ENCODE results near the gene OSBPL8.
"Not testable (repeated sequence)": the region's sequence is repeated elsewhere in the genome, so short reads cannot be mapped to it uniquely, and the experiment has no call there.

Gene OSBPL8

DNA sequence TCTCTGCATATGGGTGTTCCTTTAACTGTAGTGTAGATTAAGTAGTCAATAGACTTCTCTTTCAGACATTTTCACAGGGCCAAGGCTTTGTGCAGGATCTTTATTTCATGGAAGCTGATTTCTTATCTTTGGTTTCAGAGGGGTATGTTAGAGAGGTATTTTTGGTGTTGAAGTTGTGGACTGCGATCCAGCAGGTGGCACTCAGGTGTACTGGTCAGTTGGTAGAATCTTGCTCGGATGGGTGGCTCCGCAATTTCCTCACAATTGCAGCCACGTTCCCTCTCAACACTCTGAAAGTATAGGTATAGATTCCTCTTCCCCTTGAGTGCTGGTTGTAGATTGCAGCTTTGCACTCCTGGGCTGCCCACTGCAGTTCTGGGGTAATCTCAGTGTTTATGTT, 44.3 kb downstream of the OSBPL8 start:
- Histone ChIP-seq H3K4me3 (ENCODE audit: control insufficient read depth in 1 of 7, extremely low read depth in 1 of 7, insufficient read depth in 4 of 7, low read depth in 2 of 7, low read length in 6 of 7) (no peak overlapping the region), H3K4me1 (ENCODE audit: control extremely low read depth in 1 of 4, control insufficient read depth in 4 of 4, insufficient read depth in 4 of 4, low read length in 3 of 4) (peaks cover 0 to 14% (median 5%) of the 10 kb centered on the region in 4 experiments), H3K9me3 (ENCODE audit: control extremely low read depth in 1 of 5, control insufficient read depth in 4 of 5, insufficient read depth in 2 of 5, low read depth in 1 of 5, low read length in 4 of 5) (peaks cover under 1 to 19% (median 7%) of the 10 kb centered on the region in 5 experiments), H3K36me3 (ENCODE audit: control insufficient read depth in 4 of 4, insufficient read depth in 4 of 4, low read length in 3 of 4) (peaks cover 0 to 11% (median 6%) of the 10 kb centered on the region in 4 experiments), H3K27ac (ENCODE audit: insufficient read depth in 1 of 2, low read depth in 1 of 2, low read length in 2 of 2, poor library complexity in 1 of 2, severe bottlenecking in 2 of 2) (no peak overlapping the region), H3K27me3 (replicated peaks in 2 of 5; ENCODE audit: control insufficient read depth in 4 of 5, insufficient read depth in 5 of 5, low read length in 4 of 5) (no peaks in the 10 kb centered on the region)
- POLR2A ChIA-PET = no interaction called here
- CTCF ChIA-PET = no interaction called here
- 96% methylated on average over 4 of the region's 4 CpGs for WGBS (ENCODE audit: insufficient coverage)
- no peak for DNase-seq

DNA sequence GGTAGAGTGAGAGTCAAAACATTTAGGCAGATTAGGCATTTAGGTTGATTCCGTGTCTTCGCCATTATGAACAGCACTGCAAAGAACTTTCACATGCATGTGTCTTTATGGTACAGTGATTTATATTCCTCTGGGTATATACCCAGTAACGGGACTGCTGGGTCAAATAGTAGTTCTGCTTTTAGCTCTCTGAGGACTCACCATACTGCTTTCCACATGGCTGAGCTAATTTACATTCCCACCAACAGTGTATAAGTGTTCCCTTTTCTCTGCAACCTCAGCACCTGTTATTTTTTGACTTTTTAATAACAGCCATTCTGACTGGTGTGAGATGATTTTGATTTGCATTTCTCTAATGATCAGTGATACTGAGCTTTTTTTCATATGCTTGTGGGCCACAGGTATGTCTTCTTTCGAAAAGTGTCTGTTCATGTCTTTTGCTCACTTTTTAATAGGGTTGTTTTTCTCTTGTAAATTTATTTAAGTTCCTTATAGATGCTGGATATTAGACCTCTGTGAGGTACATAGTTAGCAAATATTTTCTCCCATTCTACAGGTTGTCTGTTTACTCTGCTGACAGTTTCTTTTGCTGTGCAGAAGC, 48.4 kb downstream of the OSBPL8 start:
- 100% methylated on average over 3 of the region's 4 CpGs for WGBS (ENCODE audit: insufficient coverage)
- H3K27me3 ChIP-seq (replicated peaks in 2 of 5; ENCODE audit: control insufficient read depth in 4 of 5, insufficient read depth in 5 of 5, low read length in 4 of 5); CTCF ChIA-PET; POLR2A ChIA-PET; H3K4me1 ChIP-seq (ENCODE audit: control extremely low read depth in 1 of 4, control insufficient read depth in 4 of 4, insufficient read depth in 4 of 4, low read length in 3 of 4); H3K36me3 ChIP-seq (ENCODE audit: control insufficient read depth in 4 of 4, insufficient read depth in 4 of 4, low read length in 3 of 4); H3K4me3 ChIP-seq (ENCODE audit: control insufficient read depth in 1 of 7, extremely low read depth in 1 of 7, insufficient read depth in 4 of 7, low read depth in 2 of 7, low read length in 6 of 7); H3K27ac ChIP-seq (ENCODE audit: insufficient read depth in 1 of 2, low read depth in 1 of 2, low read length in 2 of 2, poor library complexity in 1 of 2, severe bottlenecking in 2 of 2): not testable (repeated sequence)
- H3K9me3 ChIP-seq (ENCODE audit: control extremely low read depth in 1 of 5, control insufficient read depth in 4 of 5, insufficient read depth in 2 of 5, low read depth in 1 of 5, low read length in 4 of 5) = peaks cover 0 to 16% (median 5%) of the 10 kb centered on the region in 5 experiments
- DNase-seq = peak; percentile 14 to 58 (median 36)

DNA sequence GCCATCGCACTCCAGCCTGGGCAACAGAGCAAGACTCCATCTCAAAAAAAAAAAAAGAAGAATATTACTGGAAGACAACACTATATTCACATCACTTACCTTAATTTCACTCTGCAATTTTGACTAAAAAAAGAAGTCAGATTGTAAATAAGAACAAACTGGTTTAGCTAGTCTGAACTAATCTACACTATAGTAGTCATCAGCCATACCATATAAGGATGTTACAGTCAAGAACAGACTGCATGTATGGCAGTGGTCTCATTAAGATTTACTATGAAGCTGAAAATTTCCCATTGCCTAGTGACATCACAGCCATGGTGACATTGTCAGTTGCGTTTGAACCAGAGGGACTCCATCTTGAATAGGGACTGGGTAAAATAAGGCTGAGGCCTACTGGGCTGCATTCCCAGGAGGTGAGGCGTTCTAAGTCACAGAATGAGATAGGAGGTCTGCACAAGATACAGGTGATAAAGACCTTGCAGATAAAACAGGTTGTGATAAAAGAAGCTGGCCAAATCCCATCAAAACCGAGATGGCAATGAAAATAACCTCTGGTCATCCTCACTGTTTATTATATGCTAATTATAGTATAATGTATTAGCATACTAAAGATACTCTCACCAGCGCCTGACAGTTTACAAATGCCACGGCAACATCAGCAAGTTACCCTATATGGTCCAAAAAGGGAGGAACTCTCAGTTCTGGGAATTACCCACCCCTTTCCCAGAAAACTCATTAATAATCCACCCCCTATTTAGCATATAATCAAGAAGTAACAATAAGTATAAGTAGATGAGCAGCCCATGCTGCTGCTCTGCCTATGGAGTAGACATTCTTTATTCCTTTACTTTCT, 51.2 kb downstream of the OSBPL8 start:
- ChIA-PET POLR2A (no interaction called here), CTCF (no interaction called here)
- Histone ChIP-seq H3K4me3 (ENCODE audit: control insufficient read depth in 1 of 7, extremely low read depth in 1 of 7, insufficient read depth in 4 of 7, low read depth in 2 of 7, low read length in 6 of 7) (no peak overlapping the region), H3K9me3 (ENCODE audit: control extremely low read depth in 1 of 5, control insufficient read depth in 4 of 5, insufficient read depth in 2 of 5, low read depth in 1 of 5, low read length in 4 of 5) (peaks cover 0 to 16% (median 5%) of the 10 kb centered on the region in 5 experiments), H3K27me3 (replicated peaks in 2 of 5; ENCODE audit: control insufficient read depth in 4 of 5, insufficient read depth in 5 of 5, low read length in 4 of 5) (no peaks in the 10 kb centered on the region), H3K27ac (ENCODE audit: insufficient read depth in 1 of 2, low read depth in 1 of 2, low read length in 2 of 2, poor library complexity in 1 of 2, severe bottlenecking in 2 of 2) (no peak overlapping the region), H3K4me1 (ENCODE audit: control extremely low read depth in 1 of 4, control insufficient read depth in 4 of 4, insufficient read depth in 4 of 4, low read length in 3 of 4) (no peaks in the 10 kb centered on the region), H3K36me3 (ENCODE audit: control insufficient read depth in 4 of 4, insufficient read depth in 4 of 4, low read length in 3 of 4) (peaks cover 0 to 5% (median 0%) of the 10 kb centered on the region in 4 experiments)
- DNase-seq = no peak
- WGBS (ENCODE audit: insufficient coverage) = 61% methylated on average over 2 of the region's 6 CpGs

DNA sequence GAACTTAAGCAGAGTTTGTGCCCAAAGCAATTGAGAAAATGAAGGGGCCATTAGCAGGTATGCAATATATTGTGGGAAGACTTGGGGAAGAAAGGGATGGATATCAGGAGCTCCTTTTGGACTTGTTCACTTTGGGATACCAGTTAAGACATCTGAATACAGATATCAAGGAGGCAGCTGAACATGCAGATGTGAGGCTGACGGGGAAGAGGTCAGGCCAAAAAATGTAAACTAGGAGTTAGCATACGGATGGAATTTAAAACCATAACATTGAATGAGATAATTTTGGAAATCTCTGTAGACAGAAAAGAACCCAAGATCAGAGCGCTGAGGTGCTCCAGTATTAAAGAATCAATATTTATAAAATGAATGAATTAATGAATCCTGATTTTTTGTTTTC, 53.4 kb downstream of the OSBPL8 start:
- H3K9me3 ChIP-seq (ENCODE audit: control extremely low read depth in 1 of 5, control insufficient read depth in 4 of 5, insufficient read depth in 2 of 5, low read depth in 1 of 5, low read length in 4 of 5) = peaks cover 0 to 5% (median 2%) of the 10 kb centered on the region in 5 experiments
- 100% methylated on average over 2 of the region's 3 CpGs for WGBS (ENCODE audit: insufficient coverage)
- peaks cover 0 to 16% (median 1%) of the 10 kb centered on the region in 4 experiments for H3K36me3 ChIP-seq (ENCODE audit: control insufficient read depth in 4 of 4, insufficient read depth in 4 of 4, low read length in 3 of 4)
- POLR2A ChIA-PET = interaction anchor here (0.5 kb wide), 1 partner anchor 10 kb away, joined by 5 read pairs; no protein-coding TSS in a partner anchor
- no peak overlapping the region for H3K27ac ChIP-seq (ENCODE audit: insufficient read depth in 1 of 2, low read depth in 1 of 2, low read length in 2 of 2, poor library complexity in 1 of 2, severe bottlenecking in 2 of 2)
- CTCF ChIA-PET = interaction anchor here (0.9 to 1.5 kb wide), 3 partner anchors 17 to 80 kb away, joined by 3 read pairs; no protein-coding TSS in a partner anchor
- no peak overlapping the region for H3K4me3 ChIP-seq (ENCODE audit: control insufficient read depth in 1 of 7, extremely low read depth in 1 of 7, insufficient read depth in 4 of 7, low read depth in 2 of 7, low read length in 6 of 7)
- no peaks in the 10 kb centered on the region for H3K4me1 ChIP-seq (ENCODE audit: control extremely low read depth in 1 of 4, control insufficient read depth in 4 of 4, insufficient read depth in 4 of 4, low read length in 3 of 4)
- no peaks in the 10 kb centered on the region for H3K27me3 ChIP-seq (replicated peaks in 2 of 5; ENCODE audit: control insufficient read depth in 4 of 5, insufficient read depth in 5 of 5, low read length in 4 of 5)
- DNase-seq = no peak

DNA sequence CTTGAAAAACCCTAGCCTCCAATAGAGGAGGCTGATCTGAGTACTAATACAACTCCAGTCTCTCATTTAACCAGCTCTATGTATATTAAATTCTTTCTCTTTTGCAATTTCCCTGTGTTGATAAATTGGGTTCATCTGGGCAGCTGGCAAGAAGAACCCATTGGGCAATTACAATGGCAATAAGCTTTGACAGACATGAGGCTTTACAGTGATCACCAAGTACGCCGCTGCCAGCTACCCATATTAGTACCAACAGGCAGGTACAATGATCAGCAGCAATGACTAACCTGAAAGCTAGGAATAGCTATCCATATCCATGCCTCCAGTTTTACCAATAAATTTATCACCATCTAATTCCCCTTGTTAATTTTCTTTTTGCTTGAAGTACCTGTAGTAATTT, 54.5 kb downstream of the OSBPL8 start:
- 94% methylated on average over 2 of the region's 2 CpGs for WGBS (ENCODE audit: insufficient coverage)
- no peak for DNase-seq
- ChIA-PET POLR2A (no interaction called here), CTCF (interaction anchor here (1.5 kb wide), 1 partner anchor 16 kb away, joined by 3 read pairs; no protein-coding TSS in a partner anchor)
- H3K36me3 ChIP-seq (ENCODE audit: control insufficient read depth in 4 of 4, insufficient read depth in 4 of 4, low read length in 3 of 4) = peaks cover 0 to 16% (median 1%) of the 10 kb centered on the region in 4 experiments
- peaks cover 0 to 5% (median 2%) of the 10 kb centered on the region in 5 experiments for H3K9me3 ChIP-seq (ENCODE audit: control extremely low read depth in 1 of 5, control insufficient read depth in 4 of 5, insufficient read depth in 2 of 5, low read depth in 1 of 5, low read length in 4 of 5)
- H3K27me3 ChIP-seq (replicated peaks in 2 of 5; ENCODE audit: control insufficient read depth in 4 of 5, insufficient read depth in 5 of 5, low read length in 4 of 5) = no peaks in the 10 kb centered on the region
- no peak overlapping the region for H3K27ac ChIP-seq (ENCODE audit: insufficient read depth in 1 of 2, low read depth in 1 of 2, low read length in 2 of 2, poor library complexity in 1 of 2, severe bottlenecking in 2 of 2)
- H3K4me3 ChIP-seq (ENCODE audit: control insufficient read depth in 1 of 7, extremely low read depth in 1 of 7, insufficient read depth in 4 of 7, low read depth in 2 of 7, low read length in 6 of 7) = no peak overlapping the region
- no peaks in the 10 kb centered on the region for H3K4me1 ChIP-seq (ENCODE audit: control extremely low read depth in 1 of 4, control insufficient read depth in 4 of 4, insufficient read depth in 4 of 4, low read length in 3 of 4)

DNA sequence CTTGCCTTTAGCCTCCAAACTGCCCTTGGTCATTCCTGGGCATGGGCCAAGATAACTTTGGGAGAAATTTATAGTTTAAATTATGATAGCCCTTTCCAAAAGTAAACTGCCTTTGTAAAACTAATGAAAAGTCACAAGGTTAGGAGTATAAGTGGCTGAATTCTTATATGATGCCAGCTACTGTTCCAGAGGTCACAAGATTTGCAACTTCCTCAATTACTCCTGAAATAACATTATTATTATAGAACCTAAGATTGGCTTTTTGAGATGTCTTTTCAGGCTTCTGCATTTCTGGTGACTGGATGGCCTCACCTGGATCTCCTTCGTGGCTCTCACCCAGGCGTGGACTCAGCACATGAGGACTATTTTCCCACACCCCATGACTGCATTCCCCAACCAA, 55.0 kb downstream of the OSBPL8 start:
- Histone ChIP-seq H3K36me3 (ENCODE audit: control insufficient read depth in 4 of 4, insufficient read depth in 4 of 4, low read length in 3 of 4) (peaks cover 0 to 16% (median 1%) of the 10 kb centered on the region in 4 experiments), H3K27me3 (replicated peaks in 2 of 5; ENCODE audit: control insufficient read depth in 4 of 5, insufficient read depth in 5 of 5, low read length in 4 of 5) (no peaks in the 10 kb centered on the region), H3K9me3 (ENCODE audit: control extremely low read depth in 1 of 5, control insufficient read depth in 4 of 5, insufficient read depth in 2 of 5, low read depth in 1 of 5, low read length in 4 of 5) (peaks cover 0 to 5% (median 2%) of the 10 kb centered on the region in 5 experiments), H3K4me1 (ENCODE audit: control extremely low read depth in 1 of 4, control insufficient read depth in 4 of 4, insufficient read depth in 4 of 4, low read length in 3 of 4) (no peaks in the 10 kb centered on the region), H3K4me3 (ENCODE audit: control insufficient read depth in 1 of 7, extremely low read depth in 1 of 7, insufficient read depth in 4 of 7, low read depth in 2 of 7, low read length in 6 of 7) (no peak overlapping the region), H3K27ac (ENCODE audit: insufficient read depth in 1 of 2, low read depth in 1 of 2, low read length in 2 of 2, poor library complexity in 1 of 2, severe bottlenecking in 2 of 2) (no peak overlapping the region)
- peak in 2 of 3 donors; percentile 9 to 19 for DNase-seq
- WGBS (ENCODE audit: insufficient coverage) = 88% methylated on average over 2 of the region's 2 CpGs
- CTCF ChIA-PET = interaction anchor here (1.5 kb wide), 1 partner anchor 16 kb away, joined by 3 read pairs; no protein-coding TSS in a partner anchor
- POLR2A ChIA-PET = no interaction called here

DNA sequence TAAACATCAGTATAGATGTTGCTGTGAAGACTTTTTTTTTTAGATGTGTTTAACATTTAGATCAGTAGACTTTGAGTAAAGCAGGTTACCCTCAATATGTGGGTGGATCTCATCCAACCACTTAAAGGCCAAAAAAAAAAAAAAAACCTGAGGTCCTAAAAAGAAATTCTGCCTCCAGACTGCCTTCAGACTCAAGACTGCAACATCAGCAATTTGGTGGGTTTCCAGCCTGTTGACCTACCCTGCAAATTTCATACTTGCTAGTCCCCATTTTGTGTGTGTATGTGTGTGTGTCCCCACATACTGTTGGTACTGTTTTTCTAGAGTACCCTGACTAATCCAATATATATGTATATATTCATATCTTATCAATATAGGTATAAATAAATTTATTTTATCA, 55.6 kb downstream of the OSBPL8 start:
- Histone ChIP-seq H3K27me3 (replicated peaks in 2 of 5; ENCODE audit: control insufficient read depth in 4 of 5, insufficient read depth in 5 of 5, low read length in 4 of 5) (no peaks in the 10 kb centered on the region), H3K4me1 (ENCODE audit: control extremely low read depth in 1 of 4, control insufficient read depth in 4 of 4, insufficient read depth in 4 of 4, low read length in 3 of 4) (no peaks in the 10 kb centered on the region), H3K9me3 (ENCODE audit: control extremely low read depth in 1 of 5, control insufficient read depth in 4 of 5, insufficient read depth in 2 of 5, low read depth in 1 of 5, low read length in 4 of 5) (peaks cover 0 to 5% (median 2%) of the 10 kb centered on the region in 5 experiments), H3K4me3 (ENCODE audit: control insufficient read depth in 1 of 7, extremely low read depth in 1 of 7, insufficient read depth in 4 of 7, low read depth in 2 of 7, low read length in 6 of 7) (no peak overlapping the region), H3K27ac (ENCODE audit: insufficient read depth in 1 of 2, low read depth in 1 of 2, low read length in 2 of 2, poor library complexity in 1 of 2, severe bottlenecking in 2 of 2) (no peak overlapping the region), H3K36me3 (ENCODE audit: control insufficient read depth in 4 of 4, insufficient read depth in 4 of 4, low read length in 3 of 4) (peaks cover 0 to 16% (median 1%) of the 10 kb centered on the region in 4 experiments)
- POLR2A ChIA-PET = no interaction called here
- no peak for DNase-seq
- CTCF ChIA-PET = no interaction called here

Data from common myeloid progenitor, CD34-positive (primary cell).